Glutamatergic neuron (in vitro differentiated cells): ENCODE measurements around the gene MSH2. TPM values are rescaled to one million over a fixed set of nuclear protein-coding genes. Genes with fewer than 3 reads are reported as not detected.
"Not testable (repeated sequence)": the region's sequence is repeated elsewhere in the genome, so short reads cannot be mapped to it uniquely, and the experiment has no call there.

Experiments
- DNase-seq: peaks from one replicate; pipeline ENCODE4 v3.0.0; 2022
- H3K27ac Mint-ChIP-seq: one replicate; pipeline ENCODE4 v1.8.0; 2020; ENCODE audit warnings: mild to moderate bottlenecking, mixed read lengths, inconsistent platforms; ENCODE audit not compliant: unreplicated experiment
- H3K27me3 Mint-ChIP-seq: one replicate; pipeline ENCODE4 v1.8.0; 2020; ENCODE audit warnings: mild to moderate bottlenecking, moderate library complexity, mixed read lengths, inconsistent platforms; ENCODE audit not compliant: unreplicated experiment
- H3K36me3 Mint-ChIP-seq: one replicate; pipeline ENCODE4 v1.8.0; 2020; ENCODE audit warnings: mild to moderate bottlenecking, mixed read lengths, inconsistent platforms; ENCODE audit not compliant: unreplicated experiment
- H3K4me1 Mint-ChIP-seq: one replicate; pipeline ENCODE4 v1.8.0; 2020; ENCODE audit warnings: mild to moderate bottlenecking, low read depth, mixed read lengths, inconsistent platforms; ENCODE audit not compliant: unreplicated experiment
- H3K4me3 Mint-ChIP-seq: one replicate; pipeline ENCODE4 v1.8.0; 2020; ENCODE audit warnings: mild to moderate bottlenecking, mixed read lengths, inconsistent platforms; ENCODE audit not compliant: unreplicated experiment
- H3K9me3 Mint-ChIP-seq: one replicate; pipeline ENCODE4 v1.8.0; 2020; ENCODE audit warnings: mild to moderate bottlenecking, moderate library complexity, mixed read lengths, inconsistent platforms; ENCODE audit not compliant: unreplicated experiment
- total RNA-seq: library from RNA; stranded (reverse); fragmentation: NEBNext Ultra II Directional; extraction: Animal tissue kit (Norgen Biotek cat#: 25700); gene quantifications from one replicate; pipeline ENCODE4 v1.2.1, GENCODE V29; 2021; ENCODE audit not compliant: unreplicated experiment
- TF ChIP-seq, protein P1 (sequence below): fragments of 200-600 bp; sonication (generic); IDR thresholded peaks from one replicate; pipeline ENCODE4 v1.5.0; 2021; ENCODE audit not compliant: partially characterized antibody, unreplicated experiment

MSH2 gene
- total RNA-seq, 1 donor from 2014 or later, result 27.9 TPM

DNA sequence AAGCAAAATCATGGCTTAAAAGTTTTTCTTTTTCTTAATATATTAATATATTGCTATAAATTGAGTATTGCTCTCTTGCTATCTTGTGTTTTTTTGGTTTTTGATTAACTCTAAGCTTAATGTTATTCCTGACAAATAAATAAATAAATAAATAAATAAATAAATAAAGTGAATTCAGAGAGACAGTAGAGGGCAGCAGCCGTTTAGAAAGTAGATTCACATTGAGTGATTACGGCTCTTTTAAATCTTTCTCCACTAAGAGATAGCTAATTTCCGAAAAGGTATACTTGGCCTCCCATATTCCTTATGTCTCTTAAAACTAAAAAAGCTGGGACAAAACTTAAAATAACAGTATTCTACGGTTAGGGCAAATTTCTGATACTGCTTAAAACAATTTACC, 34.3 kb downstream of the MSH2 start:
- no peak for DNase-seq
- H3K4me3 Mint-ChIP-seq, result no peak overlapping the region
- TF ChIP-seq, protein P1, sequence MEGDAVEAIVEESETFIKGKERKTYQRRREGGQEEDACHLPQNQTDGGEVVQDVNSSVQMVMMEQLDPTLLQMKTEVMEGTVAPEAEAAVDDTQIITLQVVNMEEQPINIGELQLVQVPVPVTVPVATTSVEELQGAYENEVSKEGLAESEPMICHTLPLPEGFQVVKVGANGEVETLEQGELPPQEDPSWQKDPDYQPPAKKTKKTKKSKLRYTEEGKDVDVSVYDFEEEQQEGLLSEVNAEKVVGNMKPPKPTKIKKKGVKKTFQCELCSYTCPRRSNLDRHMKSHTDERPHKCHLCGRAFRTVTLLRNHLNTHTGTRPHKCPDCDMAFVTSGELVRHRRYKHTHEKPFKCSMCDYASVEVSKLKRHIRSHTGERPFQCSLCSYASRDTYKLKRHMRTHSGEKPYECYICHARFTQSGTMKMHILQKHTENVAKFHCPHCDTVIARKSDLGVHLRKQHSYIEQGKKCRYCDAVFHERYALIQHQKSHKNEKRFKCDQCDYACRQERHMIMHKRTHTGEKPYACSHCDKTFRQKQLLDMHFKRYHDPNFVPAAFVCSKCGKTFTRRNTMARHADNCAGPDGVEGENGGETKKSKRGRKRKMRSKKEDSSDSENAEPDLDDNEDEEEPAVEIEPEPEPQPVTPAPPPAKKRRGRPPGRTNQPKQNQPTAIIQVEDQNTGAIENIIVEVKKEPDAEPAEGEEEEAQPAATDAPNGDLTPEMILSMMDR, result no peak
- peaks cover 8% of the 10 kb centered on the region for H3K36me3 Mint-ChIP-seq
- H3K4me1 Mint-ChIP-seq, result no peaks in the 10 kb centered on the region
- peaks cover 2% of the 10 kb centered on the region for H3K27me3 Mint-ChIP-seq
- H3K9me3 Mint-ChIP-seq, result peaks cover 6% of the 10 kb centered on the region
- no peak overlapping the region for H3K27ac Mint-ChIP-seq

DNA sequence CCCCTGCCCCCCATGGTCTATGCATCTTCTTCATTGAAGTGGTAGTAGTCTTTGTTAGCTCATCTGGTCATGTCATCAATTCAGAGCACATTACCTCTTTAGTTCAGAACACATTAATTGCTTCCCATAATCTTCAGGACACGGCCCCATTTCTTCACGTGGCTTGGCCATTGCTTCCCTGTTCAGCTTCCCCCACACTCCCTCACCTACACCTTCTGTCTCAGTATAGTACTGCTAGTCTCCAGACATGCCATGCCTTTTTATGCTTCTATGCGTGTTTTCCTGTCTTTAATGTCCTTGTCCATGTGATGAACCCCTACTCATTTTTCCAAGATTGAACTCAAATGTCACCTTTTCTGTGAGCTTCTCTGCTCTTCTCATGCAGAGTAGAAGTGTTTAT, 35.1 kb downstream of the MSH2 start:
- H3K36me3 Mint-ChIP-seq, result peaks cover 6% of the 10 kb centered on the region

DNA sequence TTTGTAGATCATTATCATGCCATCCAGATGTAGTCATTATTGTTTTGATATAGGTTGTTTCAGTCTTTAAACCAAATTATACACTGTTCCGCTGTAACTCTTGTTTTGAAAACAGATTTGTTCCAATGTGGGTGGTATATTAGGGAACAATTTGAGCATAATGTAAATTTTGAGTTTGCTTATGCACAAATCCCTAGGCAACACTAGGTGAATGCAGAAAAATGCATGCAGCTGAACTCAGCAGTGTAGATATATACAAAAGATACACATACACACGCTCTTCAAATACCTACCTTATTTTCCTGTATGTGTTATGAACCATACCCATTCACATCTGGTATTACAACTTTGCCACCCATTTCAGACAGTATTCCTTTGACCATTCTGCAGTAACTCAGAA, 35.8 kb downstream of the MSH2 start:
- Mint-ChIP-seq H3K27me3 (peaks cover 3% of the 10 kb centered on the region), H3K36me3 (peaks cover 6% of the 10 kb centered on the region), H3K4me1 (no peaks in the 10 kb centered on the region), H3K4me3 (no peak overlapping the region), H3K9me3 (peaks cover 6% of the 10 kb centered on the region), H3K27ac (no peak overlapping the region)
- no peak for DNase-seq
- TF ChIP-seq, protein P1, result no peak

More for the DNA sequence above, 35.1 kb downstream of the MSH2 start:
- TF ChIP-seq, protein P1, result no peak
- no peaks in the 10 kb centered on the region for H3K4me1 Mint-ChIP-seq
- H3K27ac Mint-ChIP-seq, result no peak overlapping the region
- peaks cover 6% of the 10 kb centered on the region for H3K9me3 Mint-ChIP-seq
- H3K27me3 Mint-ChIP-seq, result no peaks in the 10 kb centered on the region
- H3K4me3 Mint-ChIP-seq, result no peak overlapping the region
- no peak for DNase-seq

DNA sequence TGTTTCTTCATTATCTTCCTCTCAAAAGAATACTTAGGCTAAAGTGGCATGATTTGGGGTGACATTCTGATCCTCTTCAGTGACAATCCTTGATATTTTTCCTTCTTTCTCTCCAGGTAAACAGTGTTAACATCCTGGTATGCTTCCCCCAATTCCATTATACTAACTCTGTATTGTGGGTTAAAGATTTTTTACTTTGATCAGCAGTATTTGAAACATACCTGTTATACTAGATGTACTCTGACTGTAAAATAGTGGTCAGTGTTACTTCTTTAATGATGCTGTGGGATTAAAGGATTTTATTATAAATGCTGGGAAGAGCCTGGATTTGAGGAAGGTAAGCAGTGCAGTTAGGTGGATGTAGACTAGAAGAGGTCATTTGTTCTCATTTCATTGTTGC, 48.8 kb downstream of the MSH2 start:
- Mint-ChIP-seq H3K27me3 (no peaks in the 10 kb centered on the region), H3K9me3 (no peaks in the 10 kb centered on the region), H3K4me1 (no peaks in the 10 kb centered on the region), H3K36me3 (peaks cover 3% of the 10 kb centered on the region), H3K27ac (no peak overlapping the region), H3K4me3 (no peak overlapping the region)
- TF ChIP-seq, protein P1, result no peak
- DNase-seq, result no peak

DNA sequence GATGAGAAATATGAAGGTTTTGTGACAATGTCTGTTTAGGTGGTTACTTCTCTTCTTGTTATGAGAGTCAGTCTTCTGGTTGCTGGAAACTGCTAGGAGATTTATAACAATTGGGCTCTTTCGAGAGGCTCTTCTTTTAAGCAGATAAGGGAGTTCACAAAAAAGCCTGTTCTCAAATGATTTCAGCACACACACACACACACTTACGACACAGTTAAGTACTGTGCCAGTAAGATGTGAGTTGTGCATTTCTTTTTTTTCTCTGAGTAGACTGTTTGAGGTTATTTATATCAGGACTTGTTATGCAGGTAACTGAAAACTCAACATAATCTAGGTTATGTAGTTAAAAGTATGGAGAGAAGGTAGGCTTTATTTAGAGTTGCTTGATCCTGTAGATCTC, 49.8 kb downstream of the MSH2 start:
- TF ChIP-seq, protein P1, result no peak
- H3K9me3 Mint-ChIP-seq, result no peaks in the 10 kb centered on the region
- H3K36me3 Mint-ChIP-seq, result peaks cover 3% of the 10 kb centered on the region
- DNase-seq, result no peak
- no peaks in the 10 kb centered on the region for H3K27me3 Mint-ChIP-seq
- no peak overlapping the region for H3K27ac Mint-ChIP-seq
- no peak overlapping the region for H3K4me3 Mint-ChIP-seq
- H3K4me1 Mint-ChIP-seq, result no peaks in the 10 kb centered on the region

DNA sequence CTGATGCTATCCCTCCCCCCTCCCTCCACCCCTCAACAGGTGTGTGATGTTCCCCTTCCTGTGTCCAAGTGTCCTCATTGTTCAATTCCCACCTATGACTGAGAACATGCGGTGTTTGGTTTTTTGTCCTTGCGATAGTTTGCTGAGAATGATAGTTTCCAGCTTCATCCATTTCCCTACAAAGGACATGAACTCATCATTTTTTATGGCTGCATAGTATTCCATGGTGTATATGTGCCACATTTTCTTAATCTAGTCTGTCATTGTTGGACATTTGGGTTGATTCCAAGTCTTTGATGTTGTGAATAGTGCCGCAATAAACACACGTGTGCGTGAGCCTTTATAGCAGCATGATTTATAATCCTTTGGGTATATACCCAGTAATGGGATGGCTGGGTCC, 51.9 kb downstream of the MSH2 start:
- H3K4me3 Mint-ChIP-seq, DNase-seq, H3K9me3 Mint-ChIP-seq, H3K27ac Mint-ChIP-seq, H3K4me1 Mint-ChIP-seq, H3K36me3 Mint-ChIP-seq, H3K27me3 Mint-ChIP-seq: not testable (repeated sequence)
